Stimulated activated naive CD8-positive, alpha-beta T cell treated with anti-CD3 and anti-CD28 coated beads, Interleukin-15, amount 100 ng/mL, for 72 hours (primary cell): ENCODE results near the gene PDZD2.

Experiments used
- ATAC-seq: fragments of 150-1000 bp; cut with Tn5 transposase; 2 replicates; pipeline ENCODE4 v1.10.0; 2021; ENCODE audit warnings: mild to moderate bottlenecking, moderate library complexity
- DNase-seq, 2 donors: peaks; one replicate each; pipeline ENCODE4 v3.0.0; 2021 to 2022
- H3K27ac Mint-ChIP-seq, 2 donors: one replicate each; pipeline ENCODE4 v1.8.0; 2022; ENCODE audit warnings: mild to moderate bottlenecking in 2 of 2, mixed read lengths in 2 of 2, moderate library complexity in 2 of 2
- H3K27me3 Mint-ChIP-seq: one replicate; pipeline ENCODE4 v1.8.0; 2022; ENCODE audit warnings: mixed read lengths
- H3K4me1 Mint-ChIP-seq: one replicate; pipeline ENCODE4 v1.8.0; 2022; ENCODE audit warnings: mild to moderate bottlenecking, mixed read lengths
- H3K4me3 Mint-ChIP-seq, 2 donors: one replicate each; pipeline ENCODE4 v1.8.0; 2022; ENCODE audit warnings: mild to moderate bottlenecking in 2 of 2, mixed read lengths in 2 of 2, moderate library complexity in 1 of 2
- H3K9me3 Mint-ChIP-seq, 2 donors: one replicate each; pipeline ENCODE4 v1.8.0; 2022; ENCODE audit warnings: mixed read lengths in 2 of 2

PDZD2 gene

DNA sequence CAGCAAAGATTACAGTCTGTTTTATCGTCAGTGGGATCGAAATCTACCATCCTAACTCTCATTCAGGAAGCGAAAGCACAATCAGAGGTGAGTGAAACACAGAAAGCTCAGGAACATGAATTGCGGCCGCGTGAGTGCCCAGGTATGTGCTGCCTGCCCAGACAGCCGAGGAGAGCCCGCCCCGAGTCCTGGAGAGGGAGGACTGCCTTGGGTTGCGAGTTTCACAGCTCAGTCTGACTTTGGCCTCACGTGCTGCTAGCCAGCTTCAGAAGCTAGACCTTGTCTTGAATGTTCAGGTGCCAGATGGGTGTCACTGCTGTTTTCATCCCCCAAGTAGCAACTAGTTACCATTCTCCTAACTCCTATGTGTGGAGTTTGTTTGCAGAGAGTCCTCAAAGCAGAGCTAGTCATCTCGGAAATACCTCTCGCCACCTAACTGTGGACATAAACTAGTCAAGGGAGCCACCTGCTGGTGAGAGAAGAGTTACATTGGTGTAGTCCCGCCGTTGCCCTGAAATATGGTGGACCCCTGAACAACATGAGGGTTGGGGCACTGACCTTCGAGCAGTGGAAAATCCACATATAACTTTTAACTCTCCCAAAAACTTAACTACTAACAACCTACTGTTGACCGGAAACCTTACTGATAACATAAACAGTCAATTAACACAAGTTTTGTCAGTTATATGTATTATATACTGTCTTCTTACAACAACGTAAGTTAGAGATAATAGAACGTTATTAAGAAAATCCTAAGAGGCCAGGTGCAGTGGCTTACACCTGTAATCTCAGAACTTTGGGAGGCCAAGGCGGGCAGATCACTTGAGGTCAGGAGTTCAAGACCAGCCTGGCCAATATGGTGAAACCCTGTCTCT, 454.2 kb downstream of the PDZD2 start:
- no peak overlapping the region for H3K27ac Mint-ChIP-seq

DNA sequence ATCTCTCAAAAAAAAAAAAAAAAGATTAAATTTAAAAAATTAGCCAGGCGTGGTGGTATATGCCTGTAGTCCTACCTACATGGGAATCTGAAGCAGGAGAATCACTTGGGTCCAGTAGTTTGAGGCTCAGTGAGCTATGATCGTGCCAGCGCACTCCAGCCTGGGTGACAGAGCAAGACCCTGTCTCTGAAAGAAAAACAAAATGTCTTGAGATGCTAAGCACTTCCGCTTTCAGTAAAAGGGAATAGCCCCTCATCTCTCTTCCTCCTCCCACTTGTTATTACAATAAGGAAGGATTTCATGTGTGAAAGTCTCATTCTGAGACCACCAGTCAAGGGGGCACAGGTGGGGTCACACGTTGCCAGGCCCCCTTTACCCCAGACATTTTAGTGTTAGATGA, 455.8 kb downstream of the PDZD2 start:
- Mint-ChIP-seq H3K4me3 (no peak overlapping the region), H3K9me3 (no peaks in the 10 kb centered on the region), H3K27me3 (no peaks in the 10 kb centered on the region), H3K4me1 (no peaks in the 10 kb centered on the region), H3K27ac (peak overlapping the region in 1 of 2 donors; percentile 71)
- no peak for ATAC-seq
- no peak for DNase-seq

More for the DNA sequence above, 454.2 kb downstream of the PDZD2 start:
- no peaks in the 10 kb centered on the region for H3K9me3 Mint-ChIP-seq
- peak; percentile 59 to 61 for DNase-seq
- no peaks in the 10 kb centered on the region for H3K4me1 Mint-ChIP-seq
- H3K4me3 Mint-ChIP-seq: no peak overlapping the region
- H3K27me3 Mint-ChIP-seq: no peaks in the 10 kb centered on the region
- ATAC-seq: peak; percentile 90

DNA sequence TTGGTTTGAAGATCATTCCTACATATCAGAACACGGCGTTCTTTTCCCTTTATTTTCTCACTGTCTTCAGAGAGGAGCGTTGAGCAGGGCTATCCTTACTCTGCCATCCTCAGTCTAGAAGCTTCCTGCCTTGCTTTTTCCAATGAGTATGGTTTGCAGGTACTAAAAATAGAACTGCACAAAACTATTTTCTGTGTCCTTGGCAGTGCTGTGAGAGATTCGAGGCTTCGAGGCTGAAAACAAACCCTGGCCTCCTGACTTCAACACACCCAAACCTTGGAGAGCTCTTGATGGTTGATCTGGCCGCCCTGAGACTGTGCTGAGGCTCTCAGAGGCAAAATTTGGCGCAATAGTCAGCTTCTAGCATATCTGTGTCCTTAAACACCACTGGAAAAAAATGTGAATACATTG, 456.3 kb downstream of the PDZD2 start:
- no peaks in the 10 kb centered on the region for H3K27me3 Mint-ChIP-seq
- no peaks in the 10 kb centered on the region for H3K4me1 Mint-ChIP-seq
- H3K4me3 Mint-ChIP-seq: no peak overlapping the region
- H3K27ac Mint-ChIP-seq: peak overlapping the region in 1 of 2 donors; percentile 71
- no peak for DNase-seq
- no peak for ATAC-seq
- H3K9me3 Mint-ChIP-seq: no peaks in the 10 kb centered on the region

DNA sequence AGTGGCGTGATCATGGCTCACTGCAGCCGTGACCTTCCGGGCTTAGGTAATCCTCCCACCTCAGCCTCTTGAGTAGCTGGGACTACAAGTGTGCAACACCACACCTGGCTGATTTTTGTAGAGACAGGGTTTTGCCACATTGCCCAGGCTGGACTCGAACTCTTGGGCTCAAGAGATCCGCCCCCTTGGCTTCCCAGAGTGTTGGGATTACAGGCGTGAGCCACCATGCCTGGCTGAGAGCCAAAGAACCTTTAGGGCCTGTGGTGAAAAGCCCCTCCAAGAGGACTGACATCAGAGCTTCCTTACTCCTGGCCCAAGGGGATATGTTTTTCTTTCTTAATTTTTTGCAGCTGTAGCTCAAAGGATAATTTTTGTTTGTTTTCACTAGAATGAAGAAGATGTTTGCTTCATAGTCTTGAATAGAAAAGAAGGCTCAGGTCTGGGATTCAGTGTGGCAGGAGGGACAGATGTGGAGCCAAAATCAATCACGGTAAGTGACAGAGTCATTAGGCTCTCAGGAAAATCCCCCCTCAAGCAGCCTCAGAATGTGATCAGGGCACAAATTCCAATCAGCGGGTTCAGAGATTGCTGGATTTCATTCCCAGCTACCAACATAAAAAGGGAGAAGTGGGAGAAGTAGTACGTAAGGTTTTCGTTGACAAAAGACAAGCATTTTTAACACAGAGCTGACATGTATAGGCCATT, 458.1 kb downstream of the PDZD2 start:
- DNase-seq: no peak
- ATAC-seq: no peak
- Mint-ChIP-seq H3K27ac (peak overlapping the region in 1 of 2 donors; percentile 74), H3K9me3 (no peaks in the 10 kb centered on the region), H3K4me3 (no peak overlapping the region), H3K27me3 (no peaks in the 10 kb centered on the region), H3K4me1 (no peaks in the 10 kb centered on the region)

DNA sequence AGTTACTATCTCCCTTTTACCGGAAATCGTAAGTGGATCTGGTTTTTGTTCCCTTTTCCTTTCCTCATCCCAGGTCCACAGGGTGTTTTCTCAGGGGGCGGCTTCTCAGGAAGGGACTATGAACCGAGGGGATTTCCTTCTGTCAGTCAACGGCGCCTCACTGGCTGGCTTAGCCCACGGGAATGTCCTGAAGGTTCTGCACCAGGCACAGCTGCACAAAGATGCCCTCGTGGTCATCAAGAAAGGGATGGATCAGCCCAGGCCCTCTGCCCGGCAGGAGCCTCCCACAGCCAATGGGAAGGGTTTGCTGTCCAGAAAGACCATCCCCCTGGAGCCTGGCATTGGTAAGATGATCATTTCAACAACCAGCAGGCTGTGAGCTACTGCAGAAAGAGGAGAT, 459.4 kb downstream of the PDZD2 start:
- ATAC-seq (no peak), DNase-seq (no peak)
- no peak overlapping the region for H3K27ac Mint-ChIP-seq
- no peaks in the 10 kb centered on the region for H3K27me3 Mint-ChIP-seq
- H3K4me3 Mint-ChIP-seq: no peak overlapping the region
- no peaks in the 10 kb centered on the region for H3K4me1 Mint-ChIP-seq
- H3K9me3 Mint-ChIP-seq: no peaks in the 10 kb centered on the region

- H3K27me3 Mint-ChIP-seq: no peaks in the 10 kb centered on the region
- H3K4me1 Mint-ChIP-seq: no peaks in the 10 kb centered on the region
- DNase-seq: no peak
- no peak overlapping the region for H3K27ac Mint-ChIP-seq
- H3K4me3 Mint-ChIP-seq: no peak overlapping the region
- ATAC-seq: no peak
- no peaks in the 10 kb centered on the region for H3K9me3 Mint-ChIP-seq
Observed at GRCh38 chr5:32098890-32099310, 460.0 kb downstream of the PDZD2 start.

- Mint-ChIP-seq H3K4me1 (no peaks in the 10 kb centered on the region), H3K27me3 (no peaks in the 10 kb centered on the region), H3K9me3 (no peaks in the 10 kb centered on the region), H3K27ac (peak overlapping the region in 1 of 2 donors; percentile 79), H3K4me3 (no peak overlapping the region)
- ATAC-seq (no peak), DNase-seq (no peak)
Observed at GRCh38 chr5:32099486-32100035, 460.6 kb downstream of the PDZD2 start.

DNA sequence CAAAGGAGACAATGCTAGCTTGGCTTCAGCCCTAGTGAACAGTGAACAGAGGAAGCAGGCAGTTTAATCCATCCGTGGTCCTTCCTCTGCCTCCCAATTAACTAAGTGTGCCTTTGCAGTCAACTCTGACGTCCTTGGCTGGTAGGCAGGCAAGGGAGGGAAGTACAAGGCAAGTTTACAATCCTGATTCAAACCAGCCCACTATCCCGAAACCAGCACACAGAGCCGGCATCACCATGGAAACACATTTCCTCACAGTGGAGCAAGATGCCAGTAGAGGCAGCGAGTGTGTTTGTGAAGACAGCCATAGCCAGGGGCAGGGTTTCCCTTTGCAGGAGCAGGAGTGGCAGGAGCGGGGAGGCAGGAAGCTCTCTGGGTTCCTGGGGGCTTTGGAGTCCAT, 461.3 kb downstream of the PDZD2 start:
- no peaks in the 10 kb centered on the region for H3K9me3 Mint-ChIP-seq
- no peak overlapping the region for H3K27ac Mint-ChIP-seq
- H3K4me1 Mint-ChIP-seq: no peaks in the 10 kb centered on the region
- H3K27me3 Mint-ChIP-seq: no peaks in the 10 kb centered on the region
- H3K4me3 Mint-ChIP-seq: no peak overlapping the region
- ATAC-seq (no peak), DNase-seq (no peak)

GRCh38 chr5:32100691-32101302, 461.9 kb downstream of the PDZD2 start:
- Mint-ChIP-seq H3K27me3 (no peaks in the 10 kb centered on the region), H3K4me1 (no peaks in the 10 kb centered on the region), H3K27ac (no peak overlapping the region), H3K9me3 (no peaks in the 10 kb centered on the region), H3K4me3 (no peak overlapping the region)
- DNase-seq (no peak), ATAC-seq (no peak)

GRCh38 chr5:32102254-32102986, 463.5 kb downstream of the PDZD2 start:
- H3K9me3 Mint-ChIP-seq: no peaks in the 10 kb centered on the region
- no peak overlapping the region for H3K4me3 Mint-ChIP-seq
- no peaks in the 10 kb centered on the region for H3K4me1 Mint-ChIP-seq
- no peak for DNase-seq
- no peaks in the 10 kb centered on the region for H3K27me3 Mint-ChIP-seq
- ATAC-seq: no peak
- H3K27ac Mint-ChIP-seq: peak overlapping the region; percentile 43 to 91

GRCh38 chr5:32103521-32103920, 464.6 kb downstream of the PDZD2 start:
- no peak overlapping the region for H3K4me3 Mint-ChIP-seq
- H3K4me1 Mint-ChIP-seq: no peaks in the 10 kb centered on the region
- H3K9me3 Mint-ChIP-seq: no peaks in the 10 kb centered on the region
- H3K27ac Mint-ChIP-seq: no peak overlapping the region
- ATAC-seq (no peak), DNase-seq (no peak)
- H3K27me3 Mint-ChIP-seq: no peaks in the 10 kb centered on the region

- no peaks in the 10 kb centered on the region for H3K27me3 Mint-ChIP-seq
- no peak overlapping the region for H3K27ac Mint-ChIP-seq
- H3K4me1 Mint-ChIP-seq: peaks cover 6% of the 10 kb centered on the region
- H3K9me3 Mint-ChIP-seq: no peaks in the 10 kb centered on the region
- H3K4me3 Mint-ChIP-seq: no peak overlapping the region
- DNase-seq: no peak
- ATAC-seq: no peak
Observed at GRCh38 chr5:32107291-32107690, 468.4 kb downstream of the PDZD2 start.

DNA sequence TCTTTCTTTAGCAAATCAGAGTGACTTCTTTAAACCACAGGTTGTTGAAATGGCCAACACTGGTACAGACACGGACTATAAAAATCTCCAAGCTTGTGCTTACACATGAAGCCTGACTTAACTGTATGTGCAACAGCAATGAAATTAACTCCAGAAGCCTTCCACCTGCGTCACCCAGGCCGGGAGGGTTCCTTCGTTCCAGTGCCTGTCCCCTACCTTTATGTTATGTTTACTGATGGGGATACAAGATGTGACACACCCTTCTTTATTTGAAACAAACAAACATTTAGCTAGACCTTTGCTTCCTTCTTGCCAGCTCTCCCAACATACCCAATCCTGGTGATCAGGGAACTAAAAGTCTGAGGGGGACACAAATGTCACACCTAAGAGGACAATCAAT, 469.2 kb downstream of the PDZD2 start:
- Mint-ChIP-seq H3K9me3 (no peaks in the 10 kb centered on the region), H3K4me3 (no peak overlapping the region), H3K4me1 (peaks cover 6% of the 10 kb centered on the region), H3K27me3 (no peaks in the 10 kb centered on the region), H3K27ac (no peak overlapping the region)
- DNase-seq (no peak), ATAC-seq (no peak)

DNA sequence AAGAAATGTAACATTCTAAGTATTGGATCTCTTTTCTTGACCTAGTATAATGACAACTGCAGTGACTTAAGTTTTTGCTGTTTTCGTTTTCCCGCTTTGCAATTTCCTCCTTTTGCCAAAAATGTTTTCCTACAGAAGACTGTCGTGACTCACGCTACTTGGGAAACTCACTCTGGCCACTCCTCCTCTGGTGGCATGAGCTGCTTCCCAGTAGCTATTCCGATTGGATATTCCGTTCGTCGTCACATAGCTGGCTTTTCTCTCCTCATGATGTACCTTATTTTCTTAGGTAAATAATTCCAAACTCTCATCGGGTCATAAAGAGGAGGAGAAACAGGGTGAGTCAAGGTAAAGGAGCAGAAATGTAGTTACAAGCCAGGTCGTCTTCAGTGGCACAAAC, 470.3 kb downstream of the PDZD2 start:
- no peak for ATAC-seq

DNA sequence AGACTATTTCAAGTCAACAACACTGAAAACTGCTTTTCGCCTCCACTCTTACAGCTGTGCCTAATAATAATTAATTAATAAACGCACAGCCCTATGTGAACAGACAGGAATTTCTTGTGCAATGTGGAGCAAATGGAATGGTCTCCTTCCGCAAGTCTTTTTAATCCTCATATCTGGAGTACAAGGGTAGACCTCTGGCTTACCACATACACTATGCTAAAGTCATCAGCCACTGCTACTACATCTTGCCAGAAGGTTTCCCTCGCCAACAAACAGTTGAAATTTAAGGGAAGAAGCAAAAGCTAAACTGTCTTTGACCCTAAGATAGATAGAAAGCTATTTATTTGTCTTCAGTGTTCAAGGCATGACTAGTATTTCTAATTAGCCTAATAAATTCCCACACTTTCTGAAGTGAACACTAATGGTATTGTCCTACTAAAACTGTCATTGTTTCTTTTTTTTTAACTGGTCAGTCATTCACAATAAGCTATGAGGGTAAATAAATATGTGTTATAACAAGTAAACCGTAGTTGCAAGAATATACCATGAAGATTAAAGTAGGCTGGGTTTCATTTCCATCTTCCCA, 471.3 kb downstream of the PDZD2 start:
- DNase-seq: no peak
- Mint-ChIP-seq H3K9me3 (no peaks in the 10 kb centered on the region), H3K27me3 (no peaks in the 10 kb centered on the region)

More for the DNA sequence above, 470.3 kb downstream of the PDZD2 start:
- no peaks in the 10 kb centered on the region for H3K27me3 Mint-ChIP-seq
- no peak overlapping the region for H3K27ac Mint-ChIP-seq
- H3K4me1 Mint-ChIP-seq: peaks cover 6% of the 10 kb centered on the region
- H3K4me3 Mint-ChIP-seq: no peak overlapping the region
- DNase-seq: no peak
- H3K9me3 Mint-ChIP-seq: no peaks in the 10 kb centered on the region

More for the DNA sequence above, 471.3 kb downstream of the PDZD2 start:
- Mint-ChIP-seq H3K4me3 (no peak overlapping the region), H3K27ac (no peak overlapping the region), H3K4me1 (peaks cover 6% of the 10 kb centered on the region)
- no peak for ATAC-seq
